ENCODE data around the gene SIK3.

The SIK3 gene

GRCh38 chr11:117080370-117080769 lies 17.9 kb downstream of the SIK3 start:
- TF ChIP-seq RAD21 (IDR thresholded peaks at IDR 0.05; ENCODE audit: low read depth) (no peak), FOXM1 (IDR thresholded peaks at IDR 0.05; ENCODE audit: borderline replicate concordance, low read depth) (no peak), EGR1 (IDR thresholded peaks at IDR 0.05) (no peak), TAF1 (IDR thresholded peaks at IDR 0.05; ENCODE audit: low read depth) (no peak), EP300 (IDR thresholded peaks at IDR 0.05; ENCODE audit: borderline replicate concordance) (no peak), ZBTB7A (IDR thresholded peaks at IDR 0.05; ENCODE audit: low read depth) (no peak), TCF12 (IDR thresholded peaks at IDR 0.05; ENCODE audit: low read depth) (no peak), CREB1 (IDR thresholded peaks at IDR 0.05; ENCODE audit: low read depth) (no peak), NFIC (IDR thresholded peaks at IDR 0.05) (no peak), MAX (IDR thresholded peaks at IDR 0.05) (no peak), YY1 (IDR thresholded peaks at IDR 0.05; ENCODE audit: low read depth) (no peak), REST (IDR thresholded peaks at IDR 0.05; ENCODE audit: low read depth) (no peak), CEBPB (IDR thresholded peaks at IDR 0.05) (no peak), TEAD4 (IDR thresholded peaks at IDR 0.05) (no peak), USF1 (IDR thresholded peaks at IDR 0.05) (no peak)

GRCh38 chr11:117076941-117077691 lies 21.1 kb downstream of the SIK3 start:
- TF ChIP-seq CEBPB (IDR thresholded peaks at IDR 0.05) (no peak), YY1 (IDR thresholded peaks at IDR 0.05; ENCODE audit: low read depth) (no peak), USF1 (IDR thresholded peaks at IDR 0.05) (no peak), TCF12 (IDR thresholded peaks at IDR 0.05; ENCODE audit: low read depth) (no peak), TAF1 (IDR thresholded peaks at IDR 0.05; ENCODE audit: low read depth) (no peak), NFIC (IDR thresholded peaks at IDR 0.05) (no peak), EP300 (IDR thresholded peaks at IDR 0.05; ENCODE audit: borderline replicate concordance) (no peak), EGR1 (IDR thresholded peaks at IDR 0.05) (no peak), CREB1 (IDR thresholded peaks at IDR 0.05; ENCODE audit: low read depth) (no peak), RAD21 (IDR thresholded peaks at IDR 0.05; ENCODE audit: low read depth) (no peak), ZBTB7A (IDR thresholded peaks at IDR 0.05; ENCODE audit: low read depth) (no peak), TEAD4 (IDR thresholded peaks at IDR 0.05) (no peak), REST (IDR thresholded peaks at IDR 0.05; ENCODE audit: low read depth) (no peak), FOXM1 (IDR thresholded peaks at IDR 0.05; ENCODE audit: borderline replicate concordance, low read depth) (no peak), MAX (IDR thresholded peaks at IDR 0.05) (no peak)

GRCh38 chr11:117075186-117075585 lies 23.0 kb downstream of the SIK3 start:
- TF ChIP-seq EGR1 (IDR thresholded peaks at IDR 0.05) (no peak), YY1 (IDR thresholded peaks at IDR 0.05; ENCODE audit: low read depth) (no peak), USF1 (IDR thresholded peaks at IDR 0.05) (no peak), RAD21 (IDR thresholded peaks at IDR 0.05; ENCODE audit: low read depth) (no peak), FOXM1 (IDR thresholded peaks at IDR 0.05; ENCODE audit: borderline replicate concordance, low read depth) (no peak), ZBTB7A (IDR thresholded peaks at IDR 0.05; ENCODE audit: low read depth) (no peak), TEAD4 (IDR thresholded peaks at IDR 0.05) (no peak), NFIC (IDR thresholded peaks at IDR 0.05) (no peak), TCF12 (IDR thresholded peaks at IDR 0.05; ENCODE audit: low read depth) (no peak), CEBPB (IDR thresholded peaks at IDR 0.05) (no peak)

GRCh38 chr11:117074119-117074518 lies 24.1 kb downstream of the SIK3 start:
- TF ChIP-seq TAF1 (IDR thresholded peaks at IDR 0.05; ENCODE audit: low read depth) (no peak), CREB1 (IDR thresholded peaks at IDR 0.05; ENCODE audit: low read depth) (no peak), YY1 (IDR thresholded peaks at IDR 0.05; ENCODE audit: low read depth) (no peak), EP300 (IDR thresholded peaks at IDR 0.05; ENCODE audit: borderline replicate concordance) (no peak), TCF12 (IDR thresholded peaks at IDR 0.05; ENCODE audit: low read depth) (no peak), MAX (IDR thresholded peaks at IDR 0.05) (no peak), EGR1 (IDR thresholded peaks at IDR 0.05) (no peak), ZBTB7A (IDR thresholded peaks at IDR 0.05; ENCODE audit: low read depth) (no peak), CEBPB (IDR thresholded peaks at IDR 0.05) (no peak), FOXM1 (IDR thresholded peaks at IDR 0.05; ENCODE audit: borderline replicate concordance, low read depth) (no peak), RAD21 (IDR thresholded peaks at IDR 0.05; ENCODE audit: low read depth) (no peak), REST (IDR thresholded peaks at IDR 0.05; ENCODE audit: low read depth) (no peak), TEAD4 (IDR thresholded peaks at IDR 0.05) (no peak), NFIC (IDR thresholded peaks at IDR 0.05) (no peak), USF1 (IDR thresholded peaks at IDR 0.05) (no peak)
